GM12878 (cell line): Measurements from ENCODE around the gene CEP19. TPM values are rescaled to one million over a fixed set of nuclear protein-coding genes. Genes with fewer than 3 reads are reported as not detected.

Source experiments
- BACH1 ChIP-seq: fragments of 450-650 bp; IDR thresholded peaks from 2 replicates; pipeline ENCODE4 v1.6.1; 2017; ENCODE audit warnings: mild to moderate bottlenecking, borderline replicate concordance
- CHD4 ChIP-seq: fragments of 200-600 bp; sonication (generic); IDR thresholded peaks from 2 replicates; pipeline ENCODE4 v1.6.1; 2016; ENCODE audit warnings: mild to moderate bottlenecking
- CREB1 ChIP-seq: IDR thresholded peaks from 2 replicates; pipeline ENCODE4 v1.6.1; 2012; ENCODE audit warnings: low read depth, mild to moderate bottlenecking, inconsistent platforms
- GATAD2B ChIP-seq: fragments of 450-650 bp; conservative IDR thresholded peaks from 2 replicates; pipeline ENCODE4 v1.6.1; 2017; ENCODE audit warnings: low read depth, mild to moderate bottlenecking, moderate library complexity
- MLLT1 ChIP-seq: fragments of 450-650 bp; IDR thresholded peaks from 2 replicates; pipeline ENCODE4 v1.6.1; 2016; ENCODE audit warnings: mild to moderate bottlenecking
- NFYB ChIP-seq: IDR thresholded peaks from 2 replicates; pipeline ENCODE4 v1.6.1; 2011; ENCODE audit warnings: low read depth, mild to moderate bottlenecking, low read length, improper control_type of control experiment, moderate library complexity; ENCODE audit not compliant: insufficient read depth
- NKRF ChIP-seq: fragments of 450-650 bp; conservative IDR thresholded peaks from 2 replicates; pipeline ENCODE4 v1.6.1; 2017; ENCODE audit warnings: mild to moderate bottlenecking, moderate library complexity
- PAX8 ChIP-seq: fragments of 450-650 bp; IDR thresholded peaks from 2 replicates; pipeline ENCODE4 v1.6.1; 2017; ENCODE audit warnings: mild to moderate bottlenecking, moderate library complexity
- POU2F2 ChIP-seq: IDR thresholded peaks from 3 replicates; pipeline ENCODE4 v1.6.1; 2011; ENCODE audit warnings: low read depth, mild to moderate bottlenecking, low read length, borderline replicate concordance
- SMC3 ChIP-seq: IDR thresholded peaks from 2 replicates; pipeline ENCODE4 v1.6.1; 2011; ENCODE audit warnings: low read length, improper control_type of control experiment, borderline replicate concordance
- STAT1 ChIP-seq: fragments of 450-650 bp; conservative IDR thresholded peaks from 2 replicates; pipeline ENCODE4 v1.6.1; 2014; ENCODE audit warnings: antibody characterized with exemption, mild to moderate bottlenecking
- TBL1XR1 ChIP-seq: IDR thresholded peaks from 2 replicates; pipeline ENCODE4 v1.6.1; 2012; ENCODE audit warnings: low read depth, low read length, improper control_type of control experiment
- ZBTB40 ChIP-seq: fragments of 450-650 bp; IDR thresholded peaks from 2 replicates; pipeline ENCODE4 v1.6.1; 2016; ENCODE audit warnings: mild to moderate bottlenecking, moderate library complexity, borderline replicate concordance
- ZNF622 ChIP-seq: fragments of 450-650 bp; IDR thresholded peaks from 2 replicates; pipeline ENCODE4 v1.6.1; 2017; ENCODE audit warnings: mild to moderate bottlenecking, inconsistent platforms
- ZNF687 ChIP-seq: fragments of 450-650 bp; IDR thresholded peaks from 2 replicates; pipeline ENCODE4 v1.6.1; 2017; ENCODE audit warnings: mild to moderate bottlenecking, moderate library complexity
- polyA plus RNA-seq, 11 experiments: library from polyadenylated mRNA; depleted of rRNA in 4 of 11; unstranded in 6 of 11; stranded (reverse) in 5 of 11; fragments of >200 nt; fragmentation: Nextera tagmentation in 4 of 11; fragmentation: Illumina TruSeq in 1 of 11; extraction: Ambion mirVana in 4 of 11; extraction: Trizol in 1 of 11; gene quantifications; 1 replicate in 1 of 11; 2 replicates in 10 of 11; pipeline versions ENCODE4 v1.2.1 to v1.2.3, GENCODE V29; 2011 to 2016; ENCODE audit warnings: inconsistent platforms in 2 of 11, missing spikeins in 2 of 11, low read depth in 1 of 11
- total RNA-seq, 4 experiments: library from RNA; depleted of rRNA in 3 of 4; stranded (reverse); fragments of >200 nt in 3 of 4; fragmentation: Illumina TruSeq in 1 of 4; extraction: Trizol in 1 of 4; gene quantifications; 2 replicates each; pipeline versions ENCODE4 v1.2.1 to v1.2.3, GENCODE V29; 2013 to 2021

The CEP19 gene
- total and polyA plus RNA-seq, 10 of the 15 experiments (the other 5 are each of a cell fraction or from before 2014, with no cell fraction given): 1.9 to 5.9 (median 2.7) TPM

- TF ChIP-seq ZBTB40 (peak; percentile 19; the same call in 1 of the 2 replicates), ZNF622 (no peak), ZNF687 (peak; percentile 33; the same call in 1 of the 2 replicates), MLLT1 (no peak), POU2F2 (no peak), SMC3 (no peak), PAX8 (no peak), NKRF (peak; percentile 76), CREB1 (0 out of 2 replicates have a peak, but pooled peaks have one; percentile 51), NFYB (no peak), GATAD2B (peak; percentile 40; the same call in 1 of the 2 replicates), CHD4 (no peak), BACH1 (peak; percentile 35; the same call in 1 of the 2 replicates), TBL1XR1 (no peak), STAT1 (no peak)
Measured at GRCh38 chr3:196739671-196740480, 27.8 kb upstream of the CEP19 start, which contains the start of gene PAK2 (continued).
